ENCODE measurements around the gene ACY1.

Gene ACY1

DNA sequence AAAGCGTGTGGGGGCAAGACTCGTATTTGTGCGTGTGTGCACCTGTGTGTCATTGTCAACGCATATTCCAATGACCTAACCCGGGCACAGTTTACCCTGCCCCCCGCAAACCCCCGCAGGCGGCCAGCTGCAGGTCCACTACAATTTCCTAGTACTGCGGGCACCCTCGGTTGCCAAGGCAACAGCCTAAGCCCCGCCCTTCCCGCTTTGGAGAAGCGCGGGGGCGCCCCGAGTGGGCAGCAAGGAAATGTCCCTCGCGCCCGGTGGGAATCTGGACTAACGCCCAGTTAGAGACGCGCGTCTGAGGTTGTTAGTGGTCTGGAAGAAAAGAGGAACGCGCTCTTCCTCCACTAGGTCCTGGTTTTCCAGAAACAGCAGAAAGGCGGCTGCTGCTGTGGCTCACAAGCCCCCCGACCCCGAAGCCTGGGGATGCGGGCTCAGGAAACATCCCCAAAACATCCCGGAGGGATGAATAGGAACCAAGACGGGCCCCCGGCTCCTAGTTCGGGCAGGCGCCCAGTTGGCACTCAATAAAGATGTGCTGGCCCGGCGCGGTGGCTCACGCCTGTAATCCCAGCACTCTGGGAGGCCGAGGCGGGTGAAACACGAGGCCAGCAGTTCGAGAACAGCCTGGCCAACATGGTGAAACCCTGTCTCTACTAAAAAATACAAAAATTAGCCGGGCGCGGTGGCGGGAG, 7.3 kb upstream of the ACY1 start:
- TF ChIP-seq, protein P1, sequence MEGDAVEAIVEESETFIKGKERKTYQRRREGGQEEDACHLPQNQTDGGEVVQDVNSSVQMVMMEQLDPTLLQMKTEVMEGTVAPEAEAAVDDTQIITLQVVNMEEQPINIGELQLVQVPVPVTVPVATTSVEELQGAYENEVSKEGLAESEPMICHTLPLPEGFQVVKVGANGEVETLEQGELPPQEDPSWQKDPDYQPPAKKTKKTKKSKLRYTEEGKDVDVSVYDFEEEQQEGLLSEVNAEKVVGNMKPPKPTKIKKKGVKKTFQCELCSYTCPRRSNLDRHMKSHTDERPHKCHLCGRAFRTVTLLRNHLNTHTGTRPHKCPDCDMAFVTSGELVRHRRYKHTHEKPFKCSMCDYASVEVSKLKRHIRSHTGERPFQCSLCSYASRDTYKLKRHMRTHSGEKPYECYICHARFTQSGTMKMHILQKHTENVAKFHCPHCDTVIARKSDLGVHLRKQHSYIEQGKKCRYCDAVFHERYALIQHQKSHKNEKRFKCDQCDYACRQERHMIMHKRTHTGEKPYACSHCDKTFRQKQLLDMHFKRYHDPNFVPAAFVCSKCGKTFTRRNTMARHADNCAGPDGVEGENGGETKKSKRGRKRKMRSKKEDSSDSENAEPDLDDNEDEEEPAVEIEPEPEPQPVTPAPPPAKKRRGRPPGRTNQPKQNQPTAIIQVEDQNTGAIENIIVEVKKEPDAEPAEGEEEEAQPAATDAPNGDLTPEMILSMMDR (conservative IDR thresholded peaks at IDR 0.05): no peak
- peak overlapping the region; percentile 95 for H3K27ac ChIP-seq

DNA sequence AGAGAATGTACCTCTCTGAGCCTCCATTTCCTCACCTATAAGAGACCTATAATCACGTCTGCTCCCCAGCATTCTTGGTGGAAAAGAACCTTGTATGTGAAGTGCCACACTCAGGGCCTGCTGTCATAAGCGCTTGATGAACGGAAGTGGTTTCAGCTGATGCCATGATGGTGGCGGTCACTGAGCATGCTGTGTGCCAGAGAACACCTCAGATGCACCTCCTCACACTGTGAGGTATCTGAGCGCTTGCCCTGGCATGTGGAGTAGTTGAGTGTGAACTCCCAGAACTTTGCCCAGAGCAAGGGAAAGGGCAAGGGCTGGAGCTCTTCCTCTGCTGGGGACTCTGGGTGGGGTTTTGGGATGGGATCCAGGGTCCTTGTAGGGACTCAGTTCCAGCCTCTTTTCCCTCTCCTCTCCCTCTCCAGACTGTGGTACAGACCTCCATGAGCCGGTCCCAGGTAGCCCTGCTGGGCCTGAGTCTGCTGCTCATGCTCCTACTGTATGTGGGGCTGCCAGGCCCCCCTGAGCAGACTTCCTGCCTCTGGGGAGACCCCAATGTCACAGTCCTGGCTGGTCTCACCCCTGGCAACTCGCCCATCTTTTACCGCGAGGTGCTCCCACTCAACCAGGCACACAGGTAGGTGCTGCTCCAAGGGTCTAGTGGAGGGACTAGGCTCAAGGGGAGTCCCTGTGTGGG, 5.7 kb upstream of the ACY1 start:
- TF ChIP-seq, protein P1 (conservative IDR thresholded peaks at IDR 0.05): no peak
- no peak for TF ChIP-seq ZFX (IDR thresholded peaks at IDR 0.05)
- no peak overlapping the region for H3K27ac ChIP-seq

DNA sequence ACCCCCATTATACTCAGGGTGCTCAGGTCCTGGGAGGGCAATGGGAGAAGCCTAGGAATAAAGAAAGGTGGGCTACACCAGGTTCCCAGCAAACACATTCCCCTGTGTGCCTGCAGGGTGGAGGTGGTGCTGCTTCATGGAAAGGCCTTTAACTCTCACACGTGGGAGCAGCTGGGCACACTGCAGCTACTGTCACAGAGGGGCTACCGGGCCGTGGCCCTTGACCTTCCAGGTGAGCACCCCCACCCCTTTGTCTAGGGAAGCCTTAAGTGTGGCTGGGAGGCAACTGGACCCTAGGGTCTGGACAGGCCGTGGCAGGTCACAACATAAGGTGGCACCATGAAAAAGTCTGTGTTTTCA, 5.2 kb upstream of the ACY1 start:
- no peak for TF ChIP-seq ZFX (IDR thresholded peaks at IDR 0.05)
- TF ChIP-seq, protein P1 (conservative IDR thresholded peaks at IDR 0.05): no peak
- no peak overlapping the region for H3K27ac ChIP-seq

DNA sequence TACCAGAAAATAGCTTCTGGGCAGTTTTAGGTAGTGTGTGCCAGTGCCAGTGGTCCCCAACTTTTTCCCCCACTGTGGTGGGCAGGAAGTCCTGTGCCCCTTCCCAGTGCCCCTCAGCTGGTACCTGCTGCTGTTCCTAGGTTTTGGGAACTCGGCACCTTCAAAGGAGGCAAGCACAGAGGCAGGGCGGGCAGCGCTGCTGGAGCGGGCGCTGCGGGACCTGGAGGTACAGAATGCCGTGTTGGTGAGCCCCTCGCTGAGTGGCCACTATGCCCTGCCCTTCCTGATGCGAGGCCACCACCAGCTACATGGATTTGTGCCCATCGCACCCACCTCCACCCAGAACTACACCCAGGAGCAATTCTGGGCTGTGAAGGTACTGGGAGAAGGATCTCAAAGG, 3.1 kb upstream of the ACY1 start:
- no peak overlapping the region for H3K27ac ChIP-seq
- TF ChIP-seq, protein P1 (conservative IDR thresholded peaks at IDR 0.05): no peak
- TF ChIP-seq ZFX (IDR thresholded peaks at IDR 0.05): no peak

DNA sequence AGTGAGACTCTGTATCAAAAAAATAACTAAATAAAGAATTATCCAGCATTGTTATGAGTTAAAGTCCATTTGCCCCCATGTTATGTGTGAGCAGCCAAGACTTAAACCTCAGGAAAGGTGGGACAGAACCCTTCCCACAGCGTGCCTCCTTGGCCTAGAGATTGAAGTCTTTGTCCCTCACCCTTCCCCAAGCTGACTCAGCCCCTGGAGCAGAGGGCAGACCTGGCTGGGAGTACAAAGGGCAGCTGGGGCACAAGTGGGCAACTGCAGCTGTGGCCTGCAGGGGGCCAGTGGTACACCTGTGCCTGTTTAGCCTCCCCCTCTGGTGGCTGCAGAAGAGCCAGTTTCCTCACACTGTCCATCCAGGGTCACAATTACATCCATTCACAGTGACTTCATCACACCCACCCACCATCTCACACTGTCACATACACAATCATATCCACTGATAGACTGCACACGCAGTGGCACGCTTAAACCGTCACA, 940 bp upstream of the ACY1 start:
- TF ChIP-seq ZFX (IDR thresholded peaks at IDR 0.05): no peak
- TF ChIP-seq, protein P1 (conservative IDR thresholded peaks at IDR 0.05): peak; percentile 77; the same call in 1 of the 2 replicates
- H3K27ac ChIP-seq: peak overlapping the region; percentile 83

DNA sequence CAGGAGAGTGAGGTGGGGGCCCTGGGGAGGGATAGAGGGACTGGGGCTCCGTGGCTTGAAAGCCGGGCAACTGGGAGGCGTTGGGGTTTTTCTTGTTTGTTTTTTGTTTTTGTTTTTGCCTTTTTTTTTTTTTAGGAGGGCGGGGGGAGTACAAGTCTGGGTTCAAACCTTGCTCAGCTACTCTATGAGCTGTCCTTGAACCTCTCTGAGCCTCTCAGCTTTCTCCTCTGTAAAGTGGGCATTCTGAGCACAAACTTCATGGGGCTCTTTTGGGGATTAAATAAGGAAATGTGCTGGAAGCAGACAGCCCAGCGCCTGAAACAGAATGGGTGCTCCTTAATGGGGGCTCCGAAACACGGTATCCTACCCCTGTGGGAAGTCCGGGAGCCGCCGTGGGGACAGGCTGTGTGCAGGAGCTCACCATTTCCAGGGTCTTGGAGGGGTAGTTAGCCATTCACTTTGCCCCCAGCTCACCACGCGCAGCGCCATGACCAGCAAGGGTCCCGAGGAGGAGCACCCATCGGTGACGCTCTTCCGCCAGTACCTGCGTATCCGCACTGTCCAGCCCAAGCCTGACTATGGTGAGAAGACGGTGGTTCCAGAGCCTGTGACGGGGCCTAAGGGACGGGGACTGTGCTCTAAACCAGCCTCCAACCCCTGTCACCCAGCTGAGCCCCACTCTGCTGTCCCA, 388 bp downstream of the ACY1 start:
- no peak for TF ChIP-seq ZFX (IDR thresholded peaks at IDR 0.05)
- TF ChIP-seq, protein P1 (conservative IDR thresholded peaks at IDR 0.05): no peak
- H3K27ac ChIP-seq: peak overlapping the region; percentile 83

DNA sequence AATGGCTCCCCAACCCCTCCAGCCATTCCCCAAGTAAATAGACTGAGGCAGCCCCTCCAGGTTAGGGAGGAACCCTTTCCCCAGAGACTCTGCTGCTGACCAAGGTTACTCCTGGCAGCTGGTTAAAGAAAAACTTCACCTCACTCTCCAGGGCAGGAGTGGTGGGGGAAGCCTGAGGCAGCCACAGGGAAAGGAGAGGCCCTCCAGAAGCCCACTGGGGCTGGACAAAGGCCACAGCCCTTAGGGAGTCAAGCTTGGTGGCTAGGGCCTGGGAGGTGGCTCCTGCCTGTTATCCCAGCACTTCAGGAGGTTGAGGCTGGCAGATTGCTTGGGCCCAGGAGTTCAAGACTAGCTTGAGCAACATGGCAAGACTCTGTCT, 923 bp downstream of the ACY1 start:
- TF ChIP-seq ZFX (IDR thresholded peaks at IDR 0.05): no peak
- TF ChIP-seq, protein P1 (conservative IDR thresholded peaks at IDR 0.05): no peak
- peak overlapping the region; percentile 83 for H3K27ac ChIP-seq

Measured in C4-2B (cell line).